Hepatic stellate cell (primary cell): ENCODE measurements around the gene BIRC6.
"Not testable (repeated sequence)": the region's sequence is repeated elsewhere in the genome, so short reads cannot be mapped to it uniquely, and the experiment has no call there.

Source experiments
- DNase-seq: peaks from one replicate; pipeline ENCODE4 v3.0.0; 2011; ENCODE audit warnings: low spot score

BIRC6 gene

DNA sequence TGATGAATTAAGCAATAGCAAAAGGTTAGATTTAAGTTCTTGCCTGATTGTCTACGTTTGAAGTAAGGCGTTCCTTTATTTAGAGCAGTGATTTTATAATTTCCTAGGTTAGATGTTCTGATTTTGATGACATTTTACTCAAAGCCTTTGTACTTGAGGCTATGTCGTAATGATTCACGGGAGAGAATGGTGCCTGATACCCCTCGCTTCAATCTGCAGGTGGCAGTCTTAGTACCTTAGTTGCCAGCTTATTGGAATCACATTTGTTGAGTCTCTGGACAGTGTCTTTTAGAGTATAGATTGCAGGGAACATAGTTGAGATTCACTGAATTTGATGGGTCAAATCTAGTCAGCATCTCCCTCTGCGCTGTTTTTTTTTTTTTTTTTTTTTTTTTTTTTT, 89.5 kb downstream of the BIRC6 start:
- DNase-seq = no peak

- DNase-seq = no peak
These were observed 94.0 kb downstream of the BIRC6 start for GRCh38 chr2:32450851-32451250.

GRCh38 chr2:32452338-32453064, 95.7 kb downstream of the BIRC6 start:
- DNase-seq = no peak

DNA sequence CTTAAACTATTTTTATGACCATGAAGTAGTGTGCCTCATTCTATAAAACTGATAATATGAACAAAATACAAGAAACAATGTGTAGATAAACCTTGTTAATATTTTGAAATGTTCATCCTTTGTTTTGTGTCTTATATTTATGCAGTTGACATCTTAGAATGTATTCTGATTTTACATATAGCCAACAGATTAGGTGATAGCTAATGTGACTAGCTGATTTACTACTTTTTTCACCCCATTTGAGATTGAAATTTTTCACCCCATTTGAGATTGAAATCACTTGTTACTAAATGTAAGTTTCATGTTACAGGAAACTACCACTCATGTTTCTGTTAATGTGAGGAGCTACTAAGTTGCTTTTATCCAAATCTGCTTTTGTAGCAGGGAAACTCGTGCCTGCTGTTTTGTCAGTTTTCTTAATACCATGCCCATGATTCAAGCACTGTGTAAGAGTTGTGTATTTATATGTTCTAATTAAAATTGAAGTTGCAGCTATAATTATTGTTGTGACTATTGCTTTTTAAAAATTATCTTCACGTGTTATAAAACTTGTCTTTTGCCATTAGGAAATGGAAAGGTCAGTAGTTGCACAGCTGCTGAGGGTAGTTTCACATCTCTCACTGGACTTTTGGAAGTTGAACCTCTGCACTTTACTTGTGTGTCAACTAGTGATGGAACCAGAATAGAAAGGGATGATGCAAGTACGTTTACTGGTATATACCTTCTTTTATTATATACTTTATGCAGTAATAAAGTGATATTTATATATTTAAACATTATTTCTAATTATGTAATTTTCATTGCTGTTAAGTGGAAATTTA, 96.6 kb downstream of the BIRC6 start:
- DNase-seq = no peak

DNA sequence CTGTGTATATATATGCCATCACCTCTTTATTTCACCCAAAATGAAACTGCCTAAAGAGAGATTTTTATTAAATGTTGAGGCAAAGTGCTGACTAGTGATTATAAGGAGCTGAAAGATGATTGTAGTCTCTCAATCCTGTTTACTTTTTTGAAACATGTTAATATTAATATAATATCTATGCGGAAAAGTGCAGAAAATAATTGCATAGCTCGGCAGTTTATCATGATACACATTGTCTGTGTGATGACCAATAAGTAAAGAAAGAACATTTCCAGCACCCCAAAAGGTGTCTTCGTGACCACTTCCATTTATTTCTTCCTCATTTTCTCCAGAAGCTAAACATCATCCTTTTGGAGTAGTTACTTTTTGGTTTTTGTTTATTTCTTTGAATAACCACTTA, 99.0 kb downstream of the BIRC6 start:
- no peak for DNase-seq

DNA sequence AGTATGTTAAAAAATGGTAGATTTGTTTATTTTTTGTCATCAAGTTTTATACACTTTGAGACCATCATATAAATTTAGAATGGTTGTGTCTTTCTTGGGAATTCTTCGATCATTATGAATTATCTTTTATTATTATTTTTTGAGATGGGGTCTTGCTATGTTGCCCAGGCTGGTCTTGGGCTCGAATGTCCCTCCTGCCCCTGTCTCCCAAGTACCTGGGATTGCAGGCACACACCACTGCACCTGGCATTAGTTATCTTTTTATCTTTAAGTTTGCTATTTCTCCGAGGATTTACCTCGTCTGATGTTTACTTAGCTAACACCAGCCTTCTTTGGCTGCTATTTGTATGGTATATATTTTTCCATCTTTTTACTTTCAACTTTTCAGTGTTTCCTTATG, 100.0 kb downstream of the BIRC6 start:
- no peak for DNase-seq

DNA sequence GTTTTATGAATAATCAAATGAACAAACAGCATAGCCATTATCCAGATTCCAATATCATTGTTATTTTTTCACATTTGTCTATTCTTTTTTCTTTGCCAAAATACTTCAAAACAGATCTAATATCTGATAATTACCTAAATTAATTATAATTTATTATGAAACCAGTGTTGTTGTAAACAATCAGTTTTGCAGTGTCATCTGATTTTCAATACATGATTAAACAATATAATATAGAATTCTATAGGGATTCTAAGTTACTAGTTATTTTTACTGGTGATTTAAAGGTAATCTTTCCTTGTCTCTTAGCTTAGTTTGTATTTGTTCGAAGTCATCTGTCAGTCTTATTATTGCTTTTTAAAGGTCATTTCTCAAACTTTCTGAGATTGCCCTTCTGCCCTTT, 101.0 kb downstream of the BIRC6 start:
- no peak for DNase-seq

- DNase-seq = not testable (repeated sequence)
These were observed 104.0 kb downstream of the BIRC6 start for GRCh38 chr2:32460861-32461260.

DNA sequence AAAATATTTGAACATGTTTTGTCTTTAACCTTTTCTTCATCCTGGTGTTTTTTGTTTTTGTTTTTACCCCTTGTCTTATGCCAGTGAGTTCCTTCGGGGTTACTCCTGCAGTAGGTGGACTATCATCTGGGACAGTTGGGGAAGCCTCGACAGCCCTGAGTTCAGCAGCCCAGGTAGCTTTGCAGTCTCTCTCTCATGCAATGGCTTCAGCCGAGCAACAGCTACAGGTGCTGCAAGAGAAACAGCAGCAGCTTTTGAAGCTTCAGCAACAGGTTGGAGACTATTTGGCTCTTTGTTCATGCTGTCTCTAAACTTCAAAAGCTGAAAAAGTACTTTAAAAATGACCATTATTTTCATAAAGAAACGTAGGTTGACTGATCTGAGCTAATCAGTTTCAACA, 106.3 kb downstream of the BIRC6 start:
- no peak for DNase-seq

DNA sequence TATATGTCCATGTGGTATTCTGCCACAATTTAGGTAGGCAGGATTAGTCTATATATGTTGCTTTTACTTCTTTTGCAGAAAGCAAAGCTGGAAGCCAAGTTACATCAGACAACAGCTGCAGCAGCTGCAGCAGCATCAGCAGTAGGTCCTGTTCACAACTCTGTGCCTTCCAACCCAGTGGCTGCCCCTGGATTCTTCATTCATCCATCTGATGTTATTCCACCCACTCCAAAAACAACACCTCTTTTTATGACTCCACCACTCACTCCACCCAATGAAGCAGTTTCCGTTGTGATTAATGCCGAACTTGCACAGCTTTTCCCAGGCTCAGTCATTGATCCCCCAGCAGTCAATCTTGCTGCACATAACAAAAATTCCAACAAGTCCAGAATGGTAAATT, 107.6 kb downstream of the BIRC6 start:
- DNase-seq = no peak

DNA sequence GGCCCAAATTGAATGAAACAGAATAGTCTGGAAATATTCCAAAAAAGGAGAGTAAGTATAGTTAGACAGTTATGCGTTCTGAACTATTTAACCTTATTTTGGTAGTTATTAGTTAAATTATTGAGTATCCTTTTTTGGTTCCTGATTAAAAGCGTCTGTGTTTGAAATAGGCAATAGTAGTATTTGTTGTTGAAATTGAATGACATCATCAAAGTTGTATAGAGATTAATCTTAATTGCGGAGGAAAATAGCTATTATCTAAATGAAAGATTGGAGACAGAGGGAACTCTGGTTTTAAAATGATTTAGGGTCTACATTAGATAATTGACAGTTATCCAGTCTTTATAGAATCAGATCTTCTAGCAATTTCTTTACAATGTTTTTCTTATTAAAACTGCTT, 115.8 kb downstream of the BIRC6 start:
- DNase-seq = no peak

GRCh38 chr2:32474381-32474780, 117.6 kb downstream of the BIRC6 start:
- DNase-seq = no peak

DNA sequence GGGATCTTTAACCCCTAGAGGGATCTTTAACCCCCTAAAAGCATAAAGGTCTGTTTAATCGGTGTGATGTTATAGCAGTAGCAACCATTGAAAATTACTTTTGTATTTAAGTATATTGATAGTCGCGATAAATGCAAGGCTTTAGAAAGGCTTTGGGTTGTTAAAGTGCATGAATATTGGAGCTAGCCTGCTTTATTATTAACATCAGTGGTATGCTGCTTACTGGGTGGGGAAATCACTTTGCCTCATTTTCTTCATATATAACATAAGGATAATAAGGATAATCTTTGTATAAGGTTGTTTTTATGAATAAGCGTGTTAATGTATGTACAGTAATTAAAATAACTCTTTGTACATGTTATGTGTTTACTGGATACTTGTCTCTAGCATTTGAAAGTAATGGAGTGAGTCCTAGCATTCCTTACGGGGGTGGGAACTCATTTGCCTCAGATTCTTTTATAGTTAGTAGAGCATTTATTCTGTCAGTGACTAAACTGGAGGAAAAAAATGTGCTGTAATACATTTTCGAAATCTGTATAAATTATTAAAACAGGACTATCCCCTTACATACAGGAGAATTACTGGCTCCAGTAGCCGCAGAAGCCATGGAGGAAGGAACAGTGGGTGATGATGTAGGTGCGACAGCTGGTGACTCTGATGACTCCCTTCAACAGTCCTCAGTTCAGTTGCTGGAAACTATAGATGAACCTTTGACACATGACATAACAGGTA, 122.2 kb downstream of the BIRC6 start:
- peak; percentile 46 for DNase-seq

DNA sequence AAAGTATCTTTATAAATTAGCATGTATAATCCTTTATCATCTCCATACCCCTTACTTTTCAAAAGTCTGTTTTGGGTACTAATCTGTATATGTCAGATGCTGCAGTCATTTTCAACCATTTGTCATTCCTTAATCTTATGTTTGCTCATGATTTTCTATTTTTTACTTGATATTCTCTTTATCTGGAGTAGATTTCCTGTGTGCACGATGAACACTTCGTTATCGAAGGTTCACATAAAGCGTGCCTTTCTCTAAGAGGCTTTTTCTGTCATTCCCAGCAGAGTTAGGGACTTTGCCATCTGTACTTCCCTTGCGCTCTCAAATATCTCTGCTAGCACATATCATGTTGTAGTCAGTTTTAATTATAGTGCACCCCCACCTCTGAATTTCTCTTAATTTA, 123.2 kb downstream of the BIRC6 start:
- no peak for DNase-seq

GRCh38 chr2:32482471-32482870, 125.6 kb downstream of the BIRC6 start:
- DNase-seq = no peak

GRCh38 chr2:32484937-32485336, 128.1 kb downstream of the BIRC6 start:
- DNase-seq = peak; percentile 58

DNA sequence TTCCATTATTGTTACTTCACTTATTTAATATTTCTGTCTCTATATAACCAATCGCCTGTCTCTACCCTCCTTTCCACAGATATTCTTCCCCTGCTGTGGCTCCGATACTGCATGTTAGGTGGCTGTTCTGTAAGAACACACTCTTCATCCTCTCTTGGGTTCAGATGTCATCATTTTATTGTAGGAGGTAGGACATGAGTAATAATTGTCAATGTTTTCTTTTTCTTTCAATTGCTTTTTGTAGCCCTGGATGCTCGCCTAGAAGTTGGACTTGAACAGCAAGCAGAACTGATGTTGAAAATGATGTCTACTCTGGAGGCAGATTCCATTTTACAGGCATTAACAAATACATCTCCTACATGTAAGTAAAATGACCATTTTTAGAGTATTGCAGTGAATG, 128.6 kb downstream of the BIRC6 start:
- no peak for DNase-seq

GRCh38 chr2:32489061-32489460, 132.2 kb downstream of the BIRC6 start:
- DNase-seq = no peak

DNA sequence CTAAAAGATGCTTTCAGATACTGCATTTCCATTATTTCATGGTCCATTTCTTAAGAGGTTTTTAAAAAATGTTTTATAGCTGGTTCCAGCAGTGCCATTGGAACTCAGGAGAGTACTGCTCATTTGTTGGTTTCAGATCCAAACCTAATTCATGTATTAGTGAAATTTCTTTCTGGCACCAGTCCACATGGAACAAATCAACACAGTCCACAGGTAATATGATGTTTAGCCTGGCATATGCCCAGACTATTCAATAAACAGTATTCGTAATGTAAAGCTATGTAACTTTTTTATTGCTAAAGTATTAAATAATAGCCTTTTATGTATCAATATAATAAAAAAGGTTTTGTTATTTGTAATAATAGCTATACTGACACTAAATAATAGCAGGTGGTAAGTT, 134.5 kb downstream of the BIRC6 start:
- DNase-seq = no peak

- DNase-seq = peak; percentile 19
These were observed 138.3 kb downstream of the BIRC6 start for GRCh38 chr2:32495139-32495538.

DNA sequence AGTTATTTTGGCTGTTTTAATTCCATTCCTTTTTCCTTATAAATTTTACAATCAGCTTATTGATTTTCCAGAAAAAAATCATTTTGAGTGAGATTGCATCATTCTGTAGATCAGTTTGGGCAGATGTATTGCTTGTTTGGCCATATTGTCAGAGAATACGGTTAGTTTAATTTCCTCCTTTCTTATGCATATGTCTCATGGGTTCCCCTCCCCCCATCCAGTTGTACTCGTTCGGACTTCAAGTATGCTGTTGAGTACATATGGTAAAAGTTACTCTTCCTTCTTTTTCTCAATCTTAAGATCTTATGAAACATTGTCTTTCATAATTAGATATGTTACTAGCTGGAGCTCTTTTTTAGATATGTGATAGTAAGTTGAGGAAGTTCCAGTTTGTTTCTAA, 139.8 kb downstream of the BIRC6 start:
- DNase-seq = no peak

DNA sequence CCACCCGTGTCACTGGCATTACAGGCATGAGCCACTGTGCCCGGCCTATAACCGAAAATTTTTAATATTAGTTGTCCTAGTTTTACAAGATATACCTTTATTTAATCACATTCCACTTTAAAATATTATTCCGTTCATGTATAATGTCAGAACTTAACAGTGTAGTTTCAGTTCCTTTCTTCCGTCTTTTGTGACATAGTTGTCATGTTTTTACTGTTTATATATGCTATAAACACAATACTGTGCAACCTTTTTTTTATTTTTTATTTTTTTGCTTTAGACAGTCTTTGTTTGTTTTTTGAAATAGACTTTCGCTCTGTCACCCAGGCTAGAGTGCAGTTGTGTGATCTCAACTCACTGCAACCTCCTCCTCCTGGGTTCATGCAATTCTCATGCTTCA, 141.5 kb downstream of the BIRC6 start:
- DNase-seq = no peak

GRCh38 chr2:32502941-32503340, 146.1 kb downstream of the BIRC6 start:
- no peak for DNase-seq
